Stimulated activated CD4-positive, alpha-beta T cell treated with anti-CD3 and anti-CD28 coated beads, Interleukin-1b, Interleukin-23, amount 100 ng/mL, for 4 hours (primary cell): ENCODE results near the gene TTLL11.

ENCODE experiments used
- DNase-seq, 2 donors: peaks; one replicate each; pipeline ENCODE4 v3.0.0-alpha.2; 2020; ENCODE audit warnings: low read depth in 2 of 2

The TTLL11 gene

GRCh38 chr9:121773954-121774714 is 319.0 kb downstream of the TTLL11 start:
- no peak for DNase-seq

DNA sequence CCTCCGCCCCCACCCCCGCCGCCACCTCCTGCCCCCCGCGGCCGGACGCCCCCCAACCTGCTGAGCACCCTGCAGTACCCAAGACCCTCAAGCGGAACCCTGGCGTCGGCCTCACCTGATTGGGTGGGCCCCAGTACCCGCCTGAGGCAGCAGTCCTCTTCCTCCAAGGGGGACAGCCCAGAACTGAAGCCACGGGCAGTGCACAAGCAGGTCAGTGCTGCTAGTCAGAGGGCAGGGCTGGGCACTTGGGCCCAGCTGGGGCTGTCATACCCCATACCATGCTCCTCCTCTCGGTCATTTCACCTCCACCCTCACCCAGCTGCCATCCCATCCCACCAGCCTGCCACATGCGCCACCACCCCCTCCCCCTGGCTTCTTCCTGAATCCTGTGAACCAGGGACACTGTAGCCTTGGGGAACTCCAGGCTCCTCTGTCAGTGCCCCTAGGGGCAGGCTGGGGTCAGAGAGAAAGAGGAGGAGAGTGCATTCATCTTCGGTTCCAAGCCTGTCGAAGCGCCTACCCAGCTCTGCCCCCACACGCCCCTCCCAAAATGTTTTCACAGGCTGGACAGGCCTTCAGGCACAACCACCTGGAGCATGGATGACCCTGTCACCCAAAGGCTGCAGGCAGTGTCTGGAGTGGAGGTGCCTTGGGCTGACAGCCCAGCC is 319.7 kb downstream of the TTLL11 start:
- DNase-seq: no peak

DNA sequence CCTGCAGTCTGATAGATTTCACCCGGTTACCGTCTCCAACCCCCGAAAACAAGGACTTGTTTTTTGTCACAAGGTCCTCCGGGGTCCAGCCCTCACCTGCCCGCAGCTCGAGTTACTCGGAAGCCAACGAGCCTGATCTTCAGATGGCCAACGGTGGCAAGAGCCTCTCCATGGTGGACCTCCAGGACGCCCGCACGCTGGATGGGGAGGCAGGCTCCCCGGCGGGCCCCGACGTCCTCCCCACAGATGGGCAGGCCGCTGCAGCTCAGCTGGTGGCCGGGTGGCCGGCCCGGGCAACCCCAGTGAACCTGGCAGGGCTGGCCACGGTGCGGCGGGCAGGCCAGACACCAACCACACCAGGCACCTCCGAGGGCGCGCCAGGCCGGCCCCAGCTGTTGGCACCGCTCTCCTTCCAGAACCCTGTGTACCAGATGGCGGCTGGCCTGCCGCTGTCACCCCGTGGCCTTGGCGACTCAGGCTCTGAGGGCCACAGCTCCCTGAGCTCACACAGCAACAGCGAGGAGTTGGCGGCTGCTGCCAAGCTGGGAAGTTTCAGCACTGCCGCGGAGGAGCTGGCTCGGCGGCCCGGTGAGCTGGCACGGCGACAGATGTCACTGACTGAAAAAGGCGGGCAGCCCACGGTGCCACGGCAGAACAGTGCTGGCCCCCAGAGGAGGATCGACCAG is 320.4 kb downstream of the TTLL11 start:
- no peak for DNase-seq
